Transverse colon (tissue), 4 donors: ENCODE data around the gene GPX2.

Experiments used
- EP300 ChIP-seq: sonication (generic); formaldehyde crosslinking; IDR thresholded peaks from one replicate; pipeline ENCODE4 v1.6.1; 2017; ENCODE audit warnings: antibody characterized with exemption, low read depth
- POLR2A ChIP-seq: fragments of 450-650 bp; IDR thresholded peaks from one replicate; pipeline ENCODE4 v1.6.1; 2016; ENCODE audit warnings: antibody characterized with exemption, mild to moderate bottlenecking, moderate library complexity
- POLR2AphosphoS5 ChIP-seq, 3 donors: sonication (generic); formaldehyde crosslinking; IDR thresholded peaks; one replicate each; pipeline ENCODE4 v1.6.1; 2016; ENCODE audit warnings: antibody characterized with exemption in 3 of 3
- TF ChIP-seq, protein P1 (sequence below), 5 experiments: fragments of 200-600 bp in 3 of 5; fragments of 450-650 bp in 2 of 5; sonication (generic) in 3 of 5; IDR thresholded peaks; 1 replicate in 2 of 5; 2 replicates in 3 of 5; pipeline ENCODE4 v1.5.1; 2016 to 2017; ENCODE audit warnings: antibody characterized with exemption in 5 of 5, inconsistent platforms in 3 of 5, mild to moderate bottlenecking in 2 of 5, moderate library complexity in 1 of 5

DNA sequence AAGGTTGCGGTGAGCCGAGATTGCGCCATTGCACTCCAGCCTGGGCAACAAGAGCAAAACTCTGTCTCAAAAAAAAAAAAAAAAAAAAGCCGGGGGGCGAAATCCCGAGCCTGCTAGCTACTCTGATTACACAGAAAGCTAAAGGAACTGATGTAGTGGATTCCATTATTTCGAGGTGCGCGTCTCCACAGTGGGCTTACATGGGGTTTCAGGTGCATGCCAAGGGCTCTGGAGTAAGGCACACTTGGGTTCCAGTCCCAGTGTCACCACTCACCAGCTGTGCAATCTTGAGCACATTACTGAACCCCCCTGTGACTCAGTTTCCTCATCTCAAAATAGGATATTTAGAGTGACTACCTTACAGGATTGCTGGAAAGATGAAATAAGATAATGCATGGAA, 31.3 kb upstream of the GPX2 start:
- TF ChIP-seq, protein P1, sequence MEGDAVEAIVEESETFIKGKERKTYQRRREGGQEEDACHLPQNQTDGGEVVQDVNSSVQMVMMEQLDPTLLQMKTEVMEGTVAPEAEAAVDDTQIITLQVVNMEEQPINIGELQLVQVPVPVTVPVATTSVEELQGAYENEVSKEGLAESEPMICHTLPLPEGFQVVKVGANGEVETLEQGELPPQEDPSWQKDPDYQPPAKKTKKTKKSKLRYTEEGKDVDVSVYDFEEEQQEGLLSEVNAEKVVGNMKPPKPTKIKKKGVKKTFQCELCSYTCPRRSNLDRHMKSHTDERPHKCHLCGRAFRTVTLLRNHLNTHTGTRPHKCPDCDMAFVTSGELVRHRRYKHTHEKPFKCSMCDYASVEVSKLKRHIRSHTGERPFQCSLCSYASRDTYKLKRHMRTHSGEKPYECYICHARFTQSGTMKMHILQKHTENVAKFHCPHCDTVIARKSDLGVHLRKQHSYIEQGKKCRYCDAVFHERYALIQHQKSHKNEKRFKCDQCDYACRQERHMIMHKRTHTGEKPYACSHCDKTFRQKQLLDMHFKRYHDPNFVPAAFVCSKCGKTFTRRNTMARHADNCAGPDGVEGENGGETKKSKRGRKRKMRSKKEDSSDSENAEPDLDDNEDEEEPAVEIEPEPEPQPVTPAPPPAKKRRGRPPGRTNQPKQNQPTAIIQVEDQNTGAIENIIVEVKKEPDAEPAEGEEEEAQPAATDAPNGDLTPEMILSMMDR (IDR thresholded peaks at IDR 0.05): no peak
- TF ChIP-seq POLR2A: no peak
- no peak for TF ChIP-seq POLR2AphosphoS5 (IDR thresholded peaks at IDR 0.05)
- no peak for TF ChIP-seq EP300
